GM23338 (cell line): ENCODE measurements around the gene NDFIP1. TPM values are rescaled to one million over a fixed set of nuclear protein-coding genes. Genes with fewer than 3 reads are reported as not detected.

Experiments
- ATAC-seq: fragments of 200-7000 bp; cut with Tn5 transposase; 3 replicates; pipeline ENCODE4 v1.9.1; 2020
- DNase-seq: peaks from one replicate; pipeline ENCODE4 v3.0.0-alpha.2; 2015; ENCODE audit warnings: low spot score
- H2AFZ ChIP-seq: fragments of 200-600 bp; sonication (generic); 2 replicates; pipeline ENCODE4 v1.8.0; 2016; ENCODE audit warnings: antibody characterized with exemption, mild to moderate bottlenecking, moderate library complexity
- H3F3A ChIP-seq: fragments of 200-600 bp; sonication (generic); replicated peaks from 2 replicates; pipeline ENCODE4 v1.8.0; 2017; ENCODE audit warnings: antibody characterized with exemption, mixed run types, low read depth
- H3K27ac ChIP-seq: fragments of 200-600 bp; sonication (generic); 2 replicates; pipeline ENCODE4 v1.6.1; 2016; ENCODE audit warnings: low read depth
- H3K27me3 ChIP-seq: fragments of 200-600 bp; sonication (generic); 2 replicates; pipeline ENCODE4 v1.8.0; 2016; ENCODE audit warnings: mild to moderate bottlenecking, mixed run types, moderate library complexity; ENCODE audit not compliant: insufficient read depth
- H3K36me3 ChIP-seq: fragments of 200-600 bp; sonication (generic); 2 replicates; pipeline ENCODE4 v1.8.0; 2016; ENCODE audit warnings: mild to moderate bottlenecking; ENCODE audit not compliant: insufficient read depth
- H3K4me1 ChIP-seq: fragments of 200-600 bp; sonication (generic); 2 replicates; pipeline ENCODE4 v1.8.0; 2016; ENCODE audit warnings: mild to moderate bottlenecking, moderate library complexity; ENCODE audit not compliant: insufficient read depth
- H3K4me2 ChIP-seq: fragments of 200-600 bp; sonication (generic); 2 replicates; pipeline ENCODE4 v1.7.1; 2017; ENCODE audit warnings: mixed run types
- H3K4me3 ChIP-seq: fragments of 200-600 bp; sonication (generic); 2 replicates; pipeline ENCODE4 v1.6.1; 2016; ENCODE audit warnings: mixed run types
- H3K79me2 ChIP-seq: fragments of 200-600 bp; sonication (generic); replicated peaks from 2 replicates; pipeline ENCODE4 v1.8.0; 2017; ENCODE audit warnings: mild to moderate bottlenecking; ENCODE audit not compliant: insufficient read depth
- H3K9me2 ChIP-seq: fragments of 200-600 bp; sonication (generic); 2 replicates; pipeline ENCODE4 v1.8.0; 2017; ENCODE audit not compliant: insufficient read depth
- H4K20me1 ChIP-seq: fragments of 200-600 bp; sonication (generic); replicated peaks from 2 replicates; pipeline ENCODE4 v1.8.0; 2017; ENCODE audit warnings: mild to moderate bottlenecking; ENCODE audit not compliant: insufficient read depth
- H3K27ac Mint-ChIP-seq: 2 replicates; pipeline ENCODE4 v1.8.0; 2020; ENCODE audit warnings: inconsistent platforms, mild to moderate bottlenecking, moderate library complexity, mixed read lengths
- H3K27me3 Mint-ChIP-seq: 3 replicates; pipeline ENCODE4 v1.8.0; 2022; ENCODE audit warnings: low read depth, mild to moderate bottlenecking, moderate library complexity, mixed read lengths, inconsistent platforms; ENCODE audit not compliant: insufficient read depth, poor library complexity
- H3K36me3 Mint-ChIP-seq: 3 replicates; pipeline ENCODE4 v1.8.0; 2021; ENCODE audit warnings: low read depth, mild to moderate bottlenecking, inconsistent platforms, moderate library complexity, mixed read lengths
- H3K4me1 Mint-ChIP-seq: 3 replicates; pipeline ENCODE4 v1.8.0; 2020; ENCODE audit warnings: mild to moderate bottlenecking, inconsistent platforms, mixed read lengths
- H3K4me3 Mint-ChIP-seq: 3 replicates; pipeline ENCODE4 v1.8.0; 2021; ENCODE audit warnings: moderate library complexity, mild to moderate bottlenecking, inconsistent platforms, mixed read lengths
- H3K9me3 Mint-ChIP-seq: 3 replicates; pipeline ENCODE4 v1.8.0; 2020; ENCODE audit warnings: moderate library complexity, mild to moderate bottlenecking, inconsistent platforms, mixed read lengths
- CREB1 ChIP-seq: fragments of 250-450 bp; sonication (Bioruptor Pico); IDR thresholded peaks from 2 replicates; pipeline ENCODE4 v1.5.0; 2020; ENCODE audit warnings: low read depth, mild to moderate bottlenecking, moderate library complexity
- CTCF ChIP-seq, 2 experiments: fragments of 200-600 bp in 1 of 2; sonication (generic) in 1 of 2; conservative IDR thresholded peaks; 2 replicates each; pipeline versions ENCODE4 v1.5.1 to v1.6.1; 2016 to 2017; ENCODE audit warnings: antibody characterized with exemption in 2 of 2, low read depth in 2 of 2, mild to moderate bottlenecking in 2 of 2, moderate library complexity in 1 of 2
- NANOG ChIP-seq: IDR thresholded peaks from 2 replicates; pipeline ENCODE4 v1.6.1; 2016; ENCODE audit warnings: antibody characterized with exemption, borderline replicate concordance
- ZNF462 ChIP-seq: fragments of 250-450 bp; sonication (Bioruptor Pico); IDR thresholded peaks from 2 replicates; pipeline ENCODE4 v1.5.0; 2020; ENCODE audit warnings: mild to moderate bottlenecking, moderate library complexity
- polyA plus RNA-seq: library from polyadenylated mRNA; unstranded; fragments of >200 nt; fragmentation: Nextera tagmentation; extraction: Ambion mirVana; gene quantifications from 2 replicates; pipeline ENCODE4 v1.2.1, GENCODE V29; 2016
- total RNA-seq: library from RNA; depleted of rRNA; stranded (reverse); fragments of >200 nt; shearing (Covaris generic); gene quantifications from 2 replicates; pipeline ENCODE4 v1.2.3, GENCODE V29; 2014

The NDFIP1 gene
- total and polyA plus RNA-seq, 2 experiments from 2014 or later: 24.3 to 45.0 TPM

GRCh38 chr5:142086229-142086628 is 22.4 kb upstream of the NDFIP1 start (continued):
- TF ChIP-seq ZNF462 (CRISPR knock-in tag): no peak
- TF ChIP-seq NANOG: no peak
- no peak for TF ChIP-seq CTCF (conservative IDR thresholded peaks at IDR 0.05; ENCODE audit: low read depth in 2 of 2)
- no peak for TF ChIP-seq CREB1 (CRISPR knock-in tag)

- Histone ChIP-seq H3K9me2 (no peaks in the 10 kb centered on the region), H4K20me1 (no peaks in the 10 kb centered on the region), H3K4me3 (no peak overlapping the region), H3K36me3 (no peaks in the 10 kb centered on the region), H3K79me2 (no peaks in the 10 kb centered on the region), H3K27me3 (no peaks in the 10 kb centered on the region), H3F3A (no peaks in the 10 kb centered on the region), H3K4me1 (peaks cover 10% of the 10 kb centered on the region; the same call in 1 of the 2 replicates), H2AFZ (no peak overlapping the region), H3K27ac (no peak overlapping the region), H3K4me2 (no peak overlapping the region)
- DNase-seq (no peak), ATAC-seq (no peak)
- no peak overlapping the region for H3K4me3 Mint-ChIP-seq
- H3K27ac Mint-ChIP-seq: no peak overlapping the region
- peaks cover 6% of the 10 kb centered on the region for H3K27me3 Mint-ChIP-seq
- H3K9me3 Mint-ChIP-seq: no peaks in the 10 kb centered on the region
- H3K36me3 Mint-ChIP-seq: no peaks in the 10 kb centered on the region
- H3K4me1 Mint-ChIP-seq: peaks cover 10% of the 10 kb centered on the region
- TF ChIP-seq CREB1 (CRISPR knock-in tag) (no peak), ZNF462 (CRISPR knock-in tag) (no peak)
Measured at GRCh38 chr5:142086679-142087078, 21.9 kb upstream of the NDFIP1 start.
